IPS-11a (cell line): ENCODE measurements around the gene SLC6A17.
A peak's percentile ranks its signal among the peaks of the same experiment; 100 is the strongest.

Source experiments
- H3K4me3 ChIP-seq: one replicate; pipeline ENCODE4 v1.5.1; 2013; ENCODE audit warnings: low read depth, low read length, control low read depth

The SLC6A17 gene

DNA sequence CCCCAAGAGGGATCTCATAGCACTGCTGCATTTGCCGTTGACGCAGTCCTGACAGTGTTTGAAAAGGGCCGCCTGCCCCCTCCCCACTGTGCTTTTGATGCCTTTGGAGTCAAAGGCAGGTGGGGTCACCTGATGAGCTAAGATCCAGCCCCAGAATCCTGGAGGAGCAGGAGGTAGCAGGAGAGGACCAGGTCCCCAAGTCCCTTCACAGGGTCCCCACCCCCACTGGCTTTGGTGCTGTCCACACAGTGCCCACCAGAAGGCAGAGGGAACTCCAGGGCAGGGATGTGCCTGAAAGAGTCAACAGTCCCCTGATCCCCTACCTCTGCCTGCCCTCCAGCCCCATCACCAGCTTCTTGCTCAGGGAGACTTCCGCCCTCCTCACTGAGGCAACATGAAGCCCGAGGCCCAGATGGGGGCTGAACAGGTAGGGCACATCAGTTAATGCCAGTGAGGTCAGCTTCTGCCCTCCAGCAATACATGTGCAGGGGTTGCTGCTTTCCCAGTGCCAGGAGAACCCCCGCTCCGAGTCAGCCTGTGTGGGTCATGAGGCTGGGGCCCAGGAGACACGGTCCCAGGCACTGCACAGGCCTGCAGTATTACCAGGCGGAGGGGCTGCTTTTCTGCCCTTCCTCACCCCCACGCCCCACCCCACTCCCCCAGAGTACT, 51.0 kb downstream of the SLC6A17 start:
- H3K4me3 ChIP-seq = no peak overlapping the region

GRCh38 chr1:110203021-110203661, 52.8 kb downstream of the SLC6A17 start:
- no peak overlapping the region for H3K4me3 ChIP-seq

GRCh38 chr1:110205156-110205555, 54.9 kb downstream of the SLC6A17 start:
- no peak overlapping the region for H3K4me3 ChIP-seq

DNA sequence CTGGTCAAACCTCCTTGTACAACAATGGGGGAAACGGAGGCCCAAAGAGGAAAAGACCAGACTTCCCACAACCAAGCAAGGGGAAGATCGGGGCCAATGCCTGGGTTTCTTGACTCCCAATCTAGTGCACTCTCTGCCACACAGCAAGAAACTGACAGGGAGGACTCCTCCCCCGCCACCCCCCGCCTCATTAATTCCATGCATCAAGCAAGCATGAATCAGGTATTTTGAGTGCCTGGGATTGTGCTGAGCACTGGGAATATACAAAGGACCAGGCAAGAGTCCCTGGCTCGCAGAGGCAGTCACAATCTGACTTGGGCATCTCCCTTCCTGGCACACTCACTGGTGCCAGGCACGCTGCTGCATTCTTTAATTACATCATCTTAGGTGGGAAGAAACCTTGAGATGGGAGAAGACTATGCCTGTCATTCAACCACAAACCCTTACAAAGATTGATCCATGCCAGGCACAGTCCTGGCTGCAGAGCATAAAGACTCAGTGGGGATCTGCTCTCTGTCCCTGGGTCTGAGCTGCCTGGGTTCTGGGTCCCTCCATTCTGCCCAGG, 55.4 kb downstream of the SLC6A17 start:
- H3K4me3 ChIP-seq = no peak overlapping the region

DNA sequence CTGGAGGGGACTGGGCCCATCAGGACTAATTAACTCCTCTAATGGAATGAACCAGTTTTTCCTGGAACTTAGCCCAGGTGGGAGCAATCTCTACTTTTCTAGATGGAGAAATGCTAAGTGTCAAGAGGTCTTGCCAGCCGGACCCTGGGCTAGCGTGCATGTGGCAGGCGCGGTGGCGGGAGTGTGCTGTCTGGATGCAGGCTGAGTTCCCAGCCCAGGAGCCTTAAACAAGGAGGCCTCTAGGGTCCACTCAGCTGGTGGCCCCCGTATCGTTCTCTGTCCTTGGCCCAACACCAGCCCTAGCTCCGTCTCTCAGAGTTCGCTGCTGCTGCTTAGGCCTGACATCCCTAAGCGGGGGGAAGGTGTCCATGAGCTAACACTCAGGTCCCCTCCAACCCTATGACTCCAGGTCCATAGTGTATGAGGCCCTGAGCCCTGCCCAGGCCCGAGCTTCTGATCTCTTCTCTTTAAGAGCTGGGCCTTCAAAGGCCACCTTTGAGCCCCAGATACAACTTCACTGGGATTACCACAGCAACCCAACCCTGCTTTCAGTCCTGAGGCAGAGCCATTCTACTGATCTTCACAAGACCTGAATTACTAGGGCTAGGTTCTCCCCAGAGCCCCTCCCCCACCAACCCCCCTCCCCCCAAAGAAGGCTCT, 56.1 kb downstream of the SLC6A17 start:
- H3K4me3 ChIP-seq = no peak overlapping the region

DNA sequence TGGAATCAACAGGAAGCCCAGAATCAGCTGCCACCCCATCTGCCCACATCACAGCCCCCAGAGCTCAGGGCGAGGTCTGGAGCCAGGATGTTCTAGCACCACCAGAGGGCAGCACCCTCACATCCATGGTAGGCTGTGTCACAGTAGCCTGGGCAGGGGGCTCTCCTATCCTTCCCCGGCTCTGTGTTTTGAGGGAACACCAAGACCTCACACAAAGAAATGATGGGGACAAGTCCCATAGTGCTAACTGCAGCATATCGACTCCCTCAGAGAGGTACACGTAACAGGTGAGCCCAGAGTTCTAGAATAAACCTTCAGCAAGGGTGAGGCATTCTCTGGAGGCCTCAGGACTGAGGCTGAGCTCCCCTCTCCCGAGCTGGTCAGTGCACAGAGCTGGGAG, 57.5 kb downstream of the SLC6A17 start:
- no peak overlapping the region for H3K4me3 ChIP-seq

DNA sequence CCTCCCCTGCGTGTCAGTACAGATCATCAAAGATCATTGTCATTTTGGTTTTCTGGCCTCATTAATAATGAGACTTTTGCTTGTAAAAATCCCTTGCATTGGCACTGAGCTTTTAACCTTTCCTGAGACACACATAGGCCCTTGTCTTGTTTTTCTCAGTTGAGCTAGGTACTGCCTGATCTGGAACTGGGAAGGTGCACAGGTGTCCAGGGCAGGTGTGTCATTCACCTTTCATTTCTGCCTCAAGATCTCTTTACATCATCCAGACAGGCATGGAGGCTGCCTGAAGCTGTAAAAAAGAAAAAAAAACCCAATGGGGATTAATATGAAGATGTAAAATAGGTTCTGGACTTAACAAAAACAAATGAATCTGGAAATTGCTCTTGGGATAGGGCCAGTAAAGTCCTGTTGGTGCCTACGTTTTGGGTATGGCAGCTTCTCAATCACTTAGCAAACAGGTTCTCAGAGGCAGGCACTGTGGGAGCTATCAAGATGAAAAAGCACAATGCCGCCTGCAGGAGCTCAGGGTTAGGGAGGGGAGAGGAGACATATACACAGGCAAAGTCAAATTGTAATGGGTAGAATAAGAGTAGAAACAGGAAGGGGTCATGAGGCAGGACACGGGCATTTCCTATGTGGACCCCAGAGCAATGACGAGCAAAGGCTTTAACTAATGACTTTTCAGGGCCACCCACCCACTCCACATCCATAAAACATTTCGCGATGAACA, 58.8 kb downstream of the SLC6A17 start:
- peak overlapping the region; percentile 36 for H3K4me3 ChIP-seq

GRCh38 chr1:110209715-110210603, 59.7 kb downstream of the SLC6A17 start, which contains the start of gene KCNC4:
TSS of gene KCNC4 (plus strand) at chr1:110210314. CDS start at chr1:110211500, 1,186 bp downstream.
- peak within 1 kb of the TSS; percentile 36 for H3K4me3 ChIP-seq

DNA sequence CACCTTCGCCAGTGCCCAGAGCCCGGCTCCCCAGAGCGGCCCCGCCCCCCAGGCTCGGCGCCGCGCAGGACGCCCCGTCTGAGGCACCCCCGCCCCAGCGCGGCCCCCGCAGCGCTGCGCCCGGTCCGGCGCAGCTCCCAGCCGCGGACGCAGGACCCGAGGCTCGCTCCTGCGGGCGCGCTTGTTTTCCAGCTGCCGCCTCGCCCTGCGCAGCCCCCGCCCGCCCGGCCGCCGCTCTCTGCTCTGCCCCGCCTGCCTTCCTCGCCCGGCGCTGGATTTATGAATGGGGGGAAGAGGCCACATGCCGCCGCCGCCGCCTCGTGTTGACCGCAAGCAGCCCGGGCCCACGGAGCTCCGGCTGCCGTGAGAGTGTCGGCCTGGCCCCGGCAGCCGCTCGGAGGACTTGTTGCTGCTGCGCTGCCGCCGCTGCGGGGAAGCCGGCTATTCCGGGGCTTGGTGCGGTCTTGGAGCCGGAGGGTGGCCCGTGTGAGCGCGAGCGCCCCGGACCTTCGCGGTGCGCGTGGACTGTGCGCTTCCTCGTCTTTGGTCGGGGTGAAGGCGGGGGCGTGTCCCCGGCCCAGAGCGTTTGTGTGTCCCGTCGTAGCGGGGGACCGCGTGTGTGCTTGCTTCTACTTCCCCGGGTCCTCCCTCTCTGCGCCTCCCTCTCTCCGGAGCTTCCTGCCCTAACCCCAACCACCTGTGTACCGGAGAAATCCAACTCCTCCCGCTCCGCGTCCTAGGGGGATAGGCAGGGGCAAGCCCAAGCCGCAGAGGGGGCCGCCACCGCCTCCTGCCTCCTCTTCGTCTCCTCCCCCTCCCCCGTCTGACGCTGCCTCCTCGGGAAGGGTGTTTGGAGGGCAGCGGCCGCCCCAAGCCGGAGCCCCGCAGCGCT, 60.6 kb downstream of the SLC6A17 start:
- H3K4me3 ChIP-seq = peak overlapping the region; percentile 36

DNA sequence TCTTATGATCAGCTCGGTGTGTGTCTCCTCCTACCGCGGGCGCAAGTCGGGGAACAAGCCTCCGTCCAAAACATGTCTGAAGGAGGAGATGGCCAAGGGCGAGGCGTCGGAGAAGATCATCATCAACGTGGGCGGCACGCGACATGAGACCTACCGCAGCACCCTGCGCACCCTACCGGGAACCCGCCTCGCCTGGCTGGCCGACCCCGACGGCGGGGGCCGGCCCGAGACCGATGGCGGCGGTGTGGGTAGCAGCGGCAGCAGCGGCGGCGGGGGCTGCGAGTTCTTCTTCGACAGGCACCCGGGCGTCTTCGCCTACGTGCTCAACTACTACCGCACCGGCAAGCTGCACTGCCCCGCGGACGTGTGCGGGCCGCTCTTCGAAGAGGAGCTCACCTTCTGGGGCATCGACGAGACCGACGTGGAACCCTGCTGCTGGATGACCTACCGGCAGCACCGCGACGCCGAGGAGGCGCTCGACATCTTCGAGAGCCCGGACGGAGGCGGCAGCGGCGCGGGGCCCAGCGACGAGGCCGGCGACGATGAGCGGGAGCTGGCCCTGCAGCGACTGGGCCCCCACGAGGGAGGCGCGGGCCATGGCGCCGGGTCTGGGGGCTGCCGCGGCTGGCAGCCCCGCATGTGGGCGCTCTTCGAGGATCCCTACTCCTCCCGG, 61.3 kb downstream of the SLC6A17 start:
- peak overlapping the region; percentile 13 for H3K4me3 ChIP-seq

DNA sequence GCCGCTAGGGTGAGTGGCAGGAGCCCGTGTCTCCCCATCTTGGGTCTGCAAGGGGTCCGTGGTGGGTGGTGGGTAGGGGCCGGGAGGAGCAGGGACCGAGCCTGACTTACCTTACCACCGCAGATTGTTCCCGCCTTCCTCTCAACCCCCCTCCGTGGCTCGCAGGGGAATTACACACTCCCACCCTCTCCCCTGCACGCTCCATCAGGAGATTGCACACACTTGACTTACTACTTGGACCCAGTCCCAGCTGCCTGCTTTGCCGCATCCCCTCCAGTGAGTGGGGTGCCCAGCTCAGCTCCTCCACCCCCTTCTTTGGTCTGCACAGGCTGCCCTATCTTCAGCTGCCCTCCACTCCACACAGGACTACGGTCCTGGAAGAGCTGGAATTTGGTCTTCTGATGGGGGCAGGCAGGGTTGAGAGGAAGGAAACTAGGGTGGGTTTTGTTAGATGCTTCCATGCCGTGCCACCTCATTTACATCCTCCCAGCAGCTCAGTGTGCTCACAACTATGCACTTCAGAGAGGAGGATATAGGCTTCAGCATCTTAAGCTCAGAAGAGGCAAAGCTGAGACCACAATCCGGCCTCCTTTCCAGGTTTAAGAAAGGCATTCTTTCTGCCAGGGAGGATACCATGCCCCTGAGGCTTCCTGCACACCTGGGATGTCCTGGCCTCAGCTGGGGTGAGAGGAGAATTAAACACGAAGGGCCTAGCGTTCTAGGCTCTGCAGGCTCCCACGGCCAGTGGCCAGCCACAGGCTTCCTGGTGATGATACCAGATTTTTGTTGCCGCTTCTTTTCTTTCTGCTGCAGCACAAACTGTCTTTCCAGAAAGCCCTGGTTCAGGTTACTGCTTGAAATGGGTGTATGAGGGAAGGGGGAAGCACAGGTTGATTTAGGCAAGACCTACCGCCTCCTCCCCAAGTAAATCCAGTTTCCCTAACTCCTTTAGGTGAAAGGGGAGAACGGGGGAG, 62.2 kb downstream of the SLC6A17 start:
- H3K4me3 ChIP-seq = peak overlapping the region; percentile 13

DNA sequence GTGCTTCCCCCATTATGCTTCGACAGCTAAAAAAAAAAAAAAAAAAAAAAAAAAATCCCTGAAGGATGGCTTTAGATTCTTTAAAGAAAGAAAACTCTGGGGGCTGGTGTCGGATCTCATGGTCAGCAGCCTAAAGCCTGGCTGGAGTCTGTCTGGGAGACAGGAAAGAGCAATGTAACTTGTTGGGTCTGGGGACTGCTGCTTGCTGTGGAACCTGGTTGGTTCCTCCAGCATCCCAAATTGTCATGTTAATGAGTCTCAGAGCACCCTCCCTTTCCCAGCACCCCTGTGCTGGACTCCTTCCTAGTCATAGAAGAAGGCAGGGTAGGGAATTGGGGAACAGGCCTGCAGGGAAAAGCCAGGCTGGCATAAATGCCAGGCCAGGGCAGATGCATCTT, 62.8 kb downstream of the SLC6A17 start:
- no peak overlapping the region for H3K4me3 ChIP-seq

GRCh38 chr1:110214454-110215404, 64.4 kb downstream of the SLC6A17 start:
- no peak overlapping the region for H3K4me3 ChIP-seq

DNA sequence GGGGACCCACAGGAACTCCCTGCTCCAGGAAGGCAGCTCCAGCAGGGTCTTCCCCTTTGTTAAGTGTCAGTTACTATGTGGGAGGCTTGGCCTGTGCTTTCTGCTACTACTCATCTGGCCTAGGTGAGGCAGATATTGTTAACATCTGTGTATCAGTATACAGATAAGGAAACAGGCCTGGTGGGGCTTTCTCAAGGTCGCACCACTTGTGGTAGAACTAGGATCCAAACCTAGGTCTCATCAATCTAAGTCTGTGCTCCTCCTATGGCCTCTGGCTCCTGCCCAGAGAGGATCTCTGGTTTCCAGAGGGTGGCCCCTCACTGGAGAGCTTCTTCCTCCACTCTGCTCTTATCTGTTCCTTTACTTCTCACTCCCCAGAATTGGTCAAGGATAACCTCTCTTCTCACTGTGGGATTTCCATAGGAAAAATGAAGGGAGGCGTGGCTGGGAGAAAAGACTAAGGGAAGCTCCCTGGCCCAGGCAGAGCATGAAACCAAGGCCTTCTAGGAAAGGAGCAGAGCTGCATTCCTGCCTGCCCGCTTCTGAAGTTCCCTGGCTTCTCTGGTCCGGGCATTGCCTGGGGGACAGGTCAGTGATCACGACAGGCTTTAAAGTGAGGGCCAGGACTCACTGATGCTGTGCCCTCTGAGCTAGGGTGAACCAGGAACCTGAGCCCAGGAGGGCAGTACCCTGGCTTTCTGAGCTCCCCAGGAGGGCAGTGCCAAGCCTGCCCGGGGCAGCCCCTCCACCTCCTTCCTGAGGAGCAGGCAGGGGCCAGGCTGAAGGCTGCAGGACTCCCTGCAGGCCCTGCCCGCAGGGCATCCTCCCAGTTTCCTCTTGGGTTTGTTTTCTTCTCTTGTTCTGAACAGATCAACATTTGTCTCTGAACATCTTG, 65.6 kb downstream of the SLC6A17 start:
- H3K4me3 ChIP-seq = no peak overlapping the region

- H3K4me3 ChIP-seq = no peak overlapping the region
Measured at GRCh38 chr1:110216844-110217444, 66.7 kb downstream of the SLC6A17 start.
